ENCODE results near the gene PDGFA.

- TF ChIP-seq CTCF (IDR thresholded peaks at IDR 0.05) (no peak), EZH2phosphoT487 (IDR thresholded peaks at IDR 0.05) (no peak)
Observed at GRCh38 chr7:482521-483083, 37.0 kb downstream of the PDGFA start.
